Prostate gland (tissue), 2 donors: Measurements from ENCODE around the gene YPEL4.
"Not testable (repeated sequence)": the region's sequence is repeated elsewhere in the genome, so short reads cannot be mapped to it uniquely, and the experiment has no call there.

ENCODE experiments used
- CTCF ChIP-seq, 4 experiments: fragments of 200-600 bp in 2 of 4; fragments of 450-650 bp in 2 of 4; sonication (generic) in 2 of 4; IDR thresholded peaks; 1 replicate in 3 of 4; 2 replicates in 1 of 4; pipeline ENCODE4 v1.5.1; 2016 to 2019; ENCODE audit warnings: antibody characterized with exemption in 4 of 4, mild to moderate bottlenecking in 2 of 4, moderate library complexity in 2 of 4
- POLR2A ChIP-seq: fragments of 450-650 bp; IDR thresholded peaks from one replicate; pipeline ENCODE4 v1.6.1; 2016; ENCODE audit warnings: antibody characterized with exemption, mild to moderate bottlenecking
- POLR2AphosphoS5 ChIP-seq: sonication (generic); formaldehyde crosslinking; IDR thresholded peaks from one replicate; pipeline ENCODE4 v1.6.1; 2017; ENCODE audit warnings: antibody characterized with exemption

GRCh38 chr11:57652230-57652629 is 2.5 kb upstream of the YPEL4 start:
- TF ChIP-seq CTCF (IDR thresholded peaks at IDR 0.05); POLR2A; POLR2AphosphoS5: not testable (repeated sequence)
